Measurements from ENCODE around the gene PLK2.

Gene PLK2

DNA sequence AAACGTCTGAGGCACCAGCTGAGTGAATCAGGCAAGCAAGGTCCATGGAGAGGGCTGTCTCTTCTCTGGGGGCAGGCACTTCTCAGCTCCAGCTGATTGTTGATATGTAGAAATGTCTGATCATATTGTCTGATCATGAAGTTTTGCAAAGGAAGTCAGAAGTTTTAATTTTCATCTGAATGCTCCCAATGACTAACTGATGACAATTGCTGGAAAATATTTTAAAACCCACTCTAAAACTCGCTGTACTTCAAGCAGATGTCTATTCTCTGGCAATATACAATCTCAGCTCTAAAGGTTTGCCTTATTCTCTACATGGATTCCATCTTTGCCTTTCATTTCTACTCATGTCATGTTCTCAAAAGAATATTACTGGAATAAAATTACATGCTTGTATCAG, 12.7 kb downstream of the PLK2 start:
- DNase-seq, result no peak

DNA sequence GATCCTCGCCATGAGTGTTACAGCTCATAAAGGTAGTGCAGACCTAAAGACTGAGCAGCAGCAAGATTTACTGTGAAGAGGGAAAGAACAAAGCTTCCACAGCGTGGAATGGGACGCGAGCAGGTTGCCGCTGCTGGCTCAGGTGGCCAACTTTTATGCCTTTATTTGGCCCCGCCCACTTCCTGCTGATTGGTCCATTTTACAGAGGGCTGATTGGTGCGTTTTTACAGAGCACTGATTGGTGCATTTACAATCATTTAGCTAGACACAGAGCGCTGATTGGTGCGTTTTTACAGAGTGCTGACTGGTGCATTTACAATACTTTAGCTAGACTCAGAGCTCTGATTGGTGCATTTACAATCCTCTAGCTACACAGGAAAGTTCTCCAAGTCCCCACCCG, 13.9 kb downstream of the PLK2 start:
- DNase-seq, result no peak

DNA sequence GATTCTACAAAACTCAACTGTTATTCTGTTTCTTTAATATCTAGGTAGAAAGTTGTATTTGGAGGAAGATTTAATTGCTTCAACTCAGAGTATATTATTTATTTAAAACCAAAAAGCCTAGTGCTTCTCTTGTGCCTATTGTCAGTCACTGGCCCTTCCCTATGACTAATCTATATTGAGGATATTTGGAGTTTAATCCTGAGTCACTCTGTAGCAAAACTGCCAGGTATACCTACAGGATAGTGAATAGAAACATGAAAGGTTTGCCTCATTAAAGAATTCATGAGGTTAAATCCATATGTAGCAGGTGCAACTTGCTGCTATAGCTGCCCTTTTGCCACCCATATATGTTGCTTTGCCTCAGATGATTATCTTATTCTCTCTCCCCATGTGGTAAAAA, 15.1 kb downstream of the PLK2 start:
- no peak for DNase-seq

DNA sequence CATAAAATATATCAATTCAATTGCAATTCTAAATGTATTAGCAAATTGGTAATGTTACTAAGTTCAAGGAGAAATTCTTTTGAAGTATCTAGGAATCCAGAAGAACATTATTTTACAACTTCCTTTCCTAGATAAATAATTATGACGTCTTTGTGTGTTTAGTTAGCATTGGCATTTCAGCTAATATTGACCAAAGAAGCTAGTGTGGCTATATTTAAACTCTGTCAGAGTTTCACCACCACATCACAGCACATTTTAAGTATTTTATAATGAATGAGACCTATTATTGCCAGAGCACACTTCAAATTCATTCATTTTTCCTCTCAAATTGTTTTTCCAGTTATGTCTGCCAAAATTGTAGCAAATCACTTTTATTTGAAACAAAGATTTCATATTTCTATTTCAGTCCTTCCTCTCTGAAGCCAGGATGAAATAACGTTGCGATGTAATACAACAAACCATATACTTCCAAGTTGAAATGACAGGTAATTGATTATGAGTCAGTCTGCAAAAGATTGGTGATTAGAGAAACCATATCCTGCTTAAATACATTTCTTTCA, 18.9 kb downstream of the PLK2 start:
- DNase-seq, result no peak

DNA sequence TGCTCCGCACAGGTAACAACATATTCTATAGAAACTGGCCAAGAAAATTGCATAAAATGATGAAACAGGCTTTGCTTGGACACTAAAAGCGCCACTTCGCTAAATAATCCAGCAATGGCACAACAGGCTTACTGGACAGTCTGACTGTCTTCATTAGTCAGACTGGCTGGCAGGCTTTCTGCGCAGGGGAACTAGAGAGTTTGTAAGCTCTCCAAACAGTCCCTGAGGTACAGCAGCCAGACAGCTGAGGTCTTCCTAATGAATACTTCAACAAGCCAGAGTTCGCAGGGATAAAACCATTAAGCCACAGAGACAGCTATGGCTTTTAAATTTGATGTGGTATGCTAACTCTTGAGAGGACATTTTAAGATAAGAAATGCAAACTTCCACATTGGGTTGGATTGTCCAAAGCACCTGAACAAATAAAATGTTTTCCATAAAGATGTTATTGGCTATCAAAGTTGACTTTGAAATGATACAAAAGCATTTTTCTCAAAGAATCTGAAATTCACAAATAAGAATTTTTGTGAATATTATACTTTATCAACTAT, 20.7 kb downstream of the PLK2 start:
- DNase-seq, result no peak

DNA sequence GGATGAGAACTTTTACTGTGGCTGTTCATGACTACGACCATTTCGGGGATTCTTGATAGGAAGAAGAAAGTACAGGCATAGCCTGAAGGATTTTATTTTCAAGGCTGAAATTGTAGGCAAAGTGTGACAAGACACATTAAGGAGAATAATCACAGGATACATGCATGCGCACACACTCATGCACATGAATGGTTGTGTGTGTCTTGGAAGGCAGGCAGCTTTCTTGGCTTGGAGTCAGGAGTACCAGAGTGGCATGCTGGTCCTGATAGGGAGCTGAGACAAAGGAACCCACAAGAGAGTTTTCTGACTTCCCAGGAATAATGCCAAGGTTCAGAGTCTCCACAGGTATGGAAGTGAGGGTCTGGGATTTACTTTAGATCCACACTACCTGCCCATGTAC, 22.2 kb downstream of the PLK2 start:
- DNase-seq, result no peak

DNA sequence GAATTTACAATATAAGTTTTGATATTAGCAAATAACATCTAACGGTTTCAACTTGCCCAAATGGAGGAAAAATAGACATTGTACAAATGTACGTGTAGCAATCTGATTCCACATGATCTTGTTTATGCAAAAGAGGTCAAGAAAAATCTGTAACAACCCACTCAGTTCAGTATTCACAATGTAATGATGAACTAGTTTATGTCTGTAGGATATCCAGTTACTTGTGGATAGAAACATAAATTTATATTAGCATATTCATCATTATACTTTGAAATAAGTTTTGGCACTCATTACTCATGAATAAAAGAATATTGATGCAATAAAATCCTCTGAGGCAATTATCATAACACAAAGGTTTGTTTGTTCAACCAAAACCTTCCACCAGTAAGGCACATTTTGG, 28.1 kb downstream of the PLK2 start:
- DNase-seq, result no peak

DNA sequence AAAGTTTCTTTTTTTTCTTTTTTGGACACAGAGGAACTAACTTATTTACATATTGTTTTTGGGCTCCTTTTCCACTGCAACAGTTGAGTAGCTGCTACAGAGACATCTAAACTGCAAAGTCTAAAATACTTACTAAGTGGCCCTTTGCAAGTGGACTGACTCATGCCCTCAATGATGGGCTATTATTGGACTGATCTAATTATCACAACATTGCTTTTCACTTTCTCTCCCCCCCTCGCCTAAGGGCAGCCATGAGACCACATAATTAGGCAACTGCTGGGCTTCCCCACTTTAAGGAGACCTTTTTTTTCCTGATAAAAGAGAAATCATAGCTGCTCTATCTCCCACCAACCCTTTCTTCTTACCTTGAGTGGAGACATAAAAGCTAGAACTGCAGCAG, 47.0 kb downstream of the PLK2 start:
- no peak for DNase-seq

DNA sequence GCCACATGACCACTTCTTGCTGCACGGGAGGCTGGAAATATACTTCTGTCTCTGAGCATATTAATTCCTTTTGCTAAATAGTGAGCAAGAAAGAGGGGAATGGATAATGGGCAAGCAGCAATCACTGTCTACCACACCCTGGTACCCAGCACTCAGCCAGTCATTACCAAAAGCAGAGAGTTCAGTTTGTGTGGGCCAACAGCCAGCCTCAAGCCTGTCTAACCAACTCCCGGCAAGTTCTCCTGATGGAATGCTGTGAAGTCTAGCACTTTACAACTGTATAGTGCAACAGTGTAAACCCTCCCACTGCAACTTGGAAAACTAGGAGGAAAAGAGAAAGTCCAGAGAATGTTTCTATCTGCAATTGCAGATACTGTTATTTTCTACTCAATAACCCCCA, 47.8 kb downstream of the PLK2 start:
- no peak for DNase-seq

DNA sequence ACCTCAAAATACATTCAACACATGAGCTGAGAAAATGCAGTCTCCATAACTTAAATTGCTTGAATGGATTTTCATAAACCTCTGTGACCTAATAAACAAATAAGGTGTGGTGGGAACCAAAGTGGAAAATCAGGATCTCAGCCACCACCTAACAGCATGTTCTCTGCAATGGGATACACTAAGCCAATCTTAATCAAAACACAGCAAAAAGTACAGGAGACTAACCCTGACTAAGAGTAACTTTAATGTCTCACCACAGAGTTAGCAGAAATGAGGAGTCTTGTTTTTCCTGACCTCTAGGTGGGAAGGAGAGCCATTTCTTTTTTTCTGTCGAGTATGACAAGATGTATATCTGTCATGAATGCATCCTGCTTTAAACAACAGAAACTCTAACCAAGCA, 48.5 kb downstream of the PLK2 start:
- DNase-seq, result no peak

DNA sequence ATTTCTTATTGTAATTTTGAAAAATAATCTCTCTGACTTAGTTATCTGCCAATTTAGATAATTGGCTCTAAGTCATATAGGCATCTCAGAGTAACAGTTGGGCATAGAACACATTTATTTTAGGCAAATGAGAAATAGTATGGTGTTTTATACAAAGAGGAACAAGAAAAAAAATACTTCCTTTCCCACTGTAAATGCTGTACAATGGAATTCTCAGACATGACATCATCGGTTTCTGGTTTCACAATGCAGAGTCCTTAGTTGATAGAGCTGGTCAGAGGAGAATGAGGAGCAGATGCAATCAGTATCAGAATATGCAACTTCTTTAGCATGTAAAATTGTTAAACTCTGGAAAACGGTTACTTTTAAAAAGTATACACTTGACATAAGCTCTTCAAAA, 49.4 kb downstream of the PLK2 start:
- DNase-seq, result no peak

DNA sequence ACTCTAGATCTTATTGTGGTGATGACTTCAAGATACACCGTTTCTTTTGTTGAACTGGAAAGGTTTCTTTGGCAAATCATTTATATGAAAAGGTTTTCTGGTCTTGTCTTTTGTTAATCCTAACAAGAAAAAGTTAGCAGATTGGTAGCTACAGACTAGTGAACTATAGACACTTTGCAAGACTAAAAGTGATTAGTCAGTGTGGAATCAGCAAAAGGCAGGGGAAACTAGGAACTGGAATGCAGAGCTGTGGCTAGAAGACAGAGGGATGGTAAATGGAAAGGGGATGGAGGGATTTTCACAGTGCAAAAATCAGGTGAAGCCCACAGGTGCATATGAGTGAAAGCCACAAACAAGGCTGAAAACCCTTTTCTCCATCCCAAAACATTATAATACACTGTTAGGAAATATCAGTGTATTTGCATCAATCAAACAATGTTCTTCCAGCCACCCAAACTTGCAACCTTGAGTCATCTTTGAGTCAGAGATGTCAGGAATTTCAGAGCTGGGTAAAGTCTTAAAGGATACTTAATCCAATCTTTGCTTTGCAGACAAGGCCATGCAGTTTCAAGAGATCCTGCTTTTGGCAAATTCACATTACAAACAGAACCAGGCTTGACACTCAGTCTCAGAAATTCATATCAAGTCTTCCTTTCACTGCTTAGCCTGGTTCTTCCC, 52.7 kb downstream of the PLK2 start:
- no peak for DNase-seq

DNA sequence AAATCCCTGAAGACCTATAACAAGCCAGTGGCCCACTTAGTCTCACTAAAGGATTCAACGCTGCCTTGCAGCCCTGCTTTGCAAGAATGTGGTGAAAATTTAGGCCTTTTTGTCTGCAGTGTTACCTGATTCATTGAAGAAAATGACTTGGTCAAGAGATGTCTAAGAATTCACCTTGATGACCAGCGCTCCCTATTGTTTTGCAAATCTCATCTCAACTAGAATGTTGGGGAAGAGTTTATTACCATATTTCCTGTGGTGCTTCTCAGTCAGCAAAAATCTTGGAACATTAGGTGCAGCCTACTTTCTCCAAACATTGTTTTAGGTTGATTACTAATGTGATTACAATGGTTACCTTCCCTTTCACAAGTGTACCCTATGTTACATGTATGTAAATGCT, 53.5 kb downstream of the PLK2 start:
- DNase-seq, result no peak

DNA sequence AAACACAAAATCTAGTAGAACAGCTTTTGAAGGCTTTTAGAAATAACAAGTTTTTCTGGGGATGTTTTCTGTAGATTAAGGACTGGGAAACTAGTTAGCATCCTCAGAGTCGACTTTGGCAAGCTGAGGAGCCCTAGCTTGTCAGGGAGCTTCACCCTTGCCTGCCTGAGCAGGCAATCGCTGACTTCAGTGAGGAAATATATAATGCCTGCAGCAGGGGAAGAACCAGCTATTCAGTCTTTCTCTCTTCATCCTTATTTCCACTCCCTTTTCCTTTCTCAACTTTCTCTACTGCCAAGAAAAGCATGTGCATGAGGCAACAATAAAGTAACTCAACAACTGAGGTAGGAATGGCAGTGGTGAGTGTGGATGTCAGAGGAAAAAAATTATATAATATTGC, 54.7 kb downstream of the PLK2 start:
- DNase-seq, result no peak

DNA sequence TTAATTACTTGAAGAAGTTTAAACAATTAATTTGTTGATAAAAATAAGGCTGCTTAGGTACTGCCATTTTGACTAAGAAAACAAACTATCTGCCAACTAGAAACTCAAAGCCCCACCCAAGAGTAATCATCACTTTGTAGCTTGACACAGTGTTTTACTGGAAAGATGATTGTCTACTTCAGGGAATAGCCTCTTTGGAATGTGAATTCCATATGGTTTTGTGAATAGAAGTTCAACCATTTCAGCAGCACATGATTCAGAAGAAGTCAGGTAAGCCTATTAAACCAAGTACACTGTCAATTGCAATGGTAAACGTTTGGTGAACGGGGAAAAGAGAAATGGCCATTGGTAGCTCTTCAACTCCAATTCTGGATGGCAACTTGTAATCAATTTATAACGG, 55.2 kb downstream of the PLK2 start:
- no peak for DNase-seq
